ENCODE measurements around the gene CLASP1.
"Not testable (repeated sequence)": the region's sequence is repeated elsewhere in the genome, so short reads cannot be mapped to it uniquely, and the experiment has no call there.

CLASP1 gene

DNA sequence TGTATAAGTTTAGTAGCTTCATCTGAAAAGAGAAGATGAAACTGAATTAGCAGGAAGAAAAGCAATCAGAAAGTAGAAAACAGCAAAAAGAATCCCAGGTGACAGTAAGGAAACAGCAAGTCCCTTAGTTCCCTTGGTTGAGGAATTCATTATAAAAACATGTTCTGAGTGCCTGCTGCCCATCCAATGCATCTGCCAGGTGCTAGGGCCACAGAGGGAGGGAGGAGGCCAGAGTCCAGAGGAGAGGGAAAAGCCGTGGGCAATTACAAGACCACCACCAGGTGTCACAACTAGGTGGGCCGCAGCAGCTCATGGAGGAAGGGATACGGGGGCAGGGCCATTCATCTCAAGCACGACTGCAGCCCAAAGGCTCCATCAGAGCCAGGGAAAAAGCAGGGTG is 308.3 kb downstream of the CLASP1 start:
- DNase-seq = no peak

DNA sequence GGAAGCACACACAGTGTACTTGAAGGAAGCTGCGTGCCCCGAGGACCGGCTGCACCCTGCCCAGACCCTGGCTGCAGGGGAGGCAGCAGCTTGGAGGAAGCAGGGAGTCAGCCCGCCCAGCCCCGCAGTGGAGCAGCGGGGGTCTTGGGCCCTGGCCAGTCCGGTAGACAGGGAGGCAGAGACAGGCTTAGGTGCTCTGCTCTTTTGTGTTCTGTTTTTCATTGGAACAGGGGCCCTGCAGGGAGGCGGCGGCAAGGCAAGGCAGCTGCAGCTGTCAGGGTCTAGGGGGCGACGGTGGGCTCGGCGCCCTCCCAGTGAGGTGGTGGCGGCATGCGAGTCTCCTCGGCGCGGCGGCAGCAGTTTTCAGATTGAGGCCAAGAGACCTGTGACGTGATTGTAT is 311.0 kb downstream of the CLASP1 start:
- no peak for DNase-seq

DNA sequence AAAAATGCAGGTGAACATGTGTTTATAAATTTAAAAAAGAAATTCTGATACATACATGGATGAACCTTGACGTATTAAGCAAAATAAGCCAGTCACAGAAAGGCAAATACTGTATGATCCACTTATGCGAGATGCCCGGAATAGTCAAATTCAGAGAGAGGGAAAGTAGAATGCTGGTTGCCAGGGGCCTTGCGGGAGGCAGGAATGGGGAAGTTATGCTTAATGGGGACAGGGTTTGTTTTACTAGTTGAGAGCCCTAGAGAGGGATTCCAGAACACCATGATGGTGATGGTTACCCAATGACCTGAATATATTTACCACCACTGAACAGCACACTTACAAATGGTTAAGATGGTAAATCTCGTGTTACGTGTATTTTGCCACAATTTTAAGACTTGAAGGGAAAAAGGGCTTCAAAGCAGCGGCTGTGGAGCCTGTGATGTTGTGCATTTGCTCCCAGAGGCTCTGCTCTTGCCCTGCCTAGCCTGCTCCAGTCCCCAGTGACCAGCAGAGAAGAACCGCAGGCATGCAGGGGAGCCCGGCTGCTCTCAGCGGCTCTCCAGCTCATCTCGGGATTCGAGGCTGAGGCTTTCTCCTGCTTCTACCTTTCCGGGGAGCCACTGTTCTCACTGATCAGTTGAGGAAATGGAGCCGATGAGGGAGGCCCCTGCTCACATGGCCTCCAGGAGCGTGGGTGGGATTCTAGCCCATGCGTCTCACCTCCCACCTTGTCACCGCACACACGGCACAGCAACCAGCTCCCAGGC is 312.6 kb downstream of the CLASP1 start:
- no peak for DNase-seq

DNA sequence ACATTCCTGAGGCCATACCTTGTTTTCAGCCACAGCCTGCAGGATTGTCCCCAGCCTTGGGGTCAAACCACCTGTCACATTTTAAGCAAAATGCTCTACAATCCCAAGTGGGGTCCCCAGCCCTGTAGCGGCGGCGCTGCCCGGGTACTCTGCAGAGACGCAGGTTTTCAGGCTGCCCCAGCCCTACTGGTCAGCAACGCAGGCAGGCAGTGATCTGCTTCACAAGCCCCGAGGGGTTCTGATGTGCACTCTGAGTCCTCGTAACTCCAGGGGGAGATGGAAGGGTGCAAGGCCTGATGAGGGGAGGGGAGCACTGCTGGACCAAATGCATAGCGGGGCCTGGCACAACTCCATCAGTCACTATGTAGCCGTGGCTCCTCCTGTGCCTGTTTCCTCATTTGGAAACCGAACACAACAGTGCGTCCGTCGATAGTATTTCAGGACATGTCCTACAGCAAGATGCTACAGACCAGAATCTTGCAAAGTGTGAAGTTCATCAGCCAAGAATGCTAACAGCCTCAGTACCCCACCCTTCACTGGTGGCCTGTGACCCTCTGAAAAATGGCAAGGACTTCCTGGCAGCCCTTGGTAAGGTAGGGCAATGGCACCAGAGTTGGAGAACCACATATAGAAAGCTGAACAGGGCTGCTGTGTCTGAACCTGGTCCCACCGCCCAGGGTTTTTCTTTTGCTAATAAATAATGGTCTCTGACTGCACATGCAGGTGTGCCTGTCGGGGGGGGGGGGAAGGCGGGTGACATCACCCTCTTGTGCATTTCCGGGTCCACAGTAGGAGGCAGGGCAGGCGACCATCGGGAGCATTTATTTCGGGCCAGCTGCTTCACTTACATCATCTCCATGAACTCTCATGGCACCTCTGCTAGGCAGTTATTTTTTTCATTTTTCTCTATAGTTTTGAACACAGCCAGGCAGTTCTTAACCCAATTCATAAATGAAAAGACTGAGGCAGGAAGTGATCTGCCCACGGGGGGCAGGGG is 313.7 kb downstream of the CLASP1 start:
- DNase-seq = peak; percentile 15

DNA sequence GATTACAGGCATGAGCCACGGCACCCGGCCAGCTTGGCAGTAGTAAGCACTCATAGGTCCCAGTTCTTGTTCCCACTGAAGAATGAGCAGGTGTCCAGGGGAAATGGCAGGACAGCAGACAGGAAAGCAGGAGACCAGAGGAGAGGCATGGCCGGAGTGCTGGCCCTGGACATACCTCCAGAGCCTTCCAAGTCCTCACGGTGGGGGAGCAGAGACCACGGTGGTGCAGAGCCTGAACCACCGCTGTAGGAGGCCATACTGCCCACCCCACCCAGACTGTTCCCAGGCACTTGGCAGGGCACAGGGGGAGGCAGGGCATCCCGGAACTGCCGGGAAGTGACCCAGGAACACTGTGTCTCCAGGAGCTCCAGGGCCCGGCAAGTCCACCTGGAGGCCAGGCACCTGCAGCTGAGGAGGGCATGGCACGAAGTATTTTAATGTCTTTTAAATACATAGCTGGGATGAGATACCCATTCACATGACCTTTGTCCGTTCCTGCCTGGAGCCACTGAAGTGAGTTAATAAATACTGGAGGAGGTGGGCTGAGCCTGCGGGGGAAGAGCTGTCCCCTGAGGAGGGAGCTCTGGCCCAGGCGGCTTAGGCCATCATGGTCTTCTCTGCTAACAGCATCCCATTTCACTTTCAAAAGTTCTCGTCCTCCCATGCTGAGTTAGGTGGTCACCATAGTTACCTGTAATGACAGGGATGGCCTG is 314.5 kb downstream of the CLASP1 start:
- DNase-seq = no peak

DNA sequence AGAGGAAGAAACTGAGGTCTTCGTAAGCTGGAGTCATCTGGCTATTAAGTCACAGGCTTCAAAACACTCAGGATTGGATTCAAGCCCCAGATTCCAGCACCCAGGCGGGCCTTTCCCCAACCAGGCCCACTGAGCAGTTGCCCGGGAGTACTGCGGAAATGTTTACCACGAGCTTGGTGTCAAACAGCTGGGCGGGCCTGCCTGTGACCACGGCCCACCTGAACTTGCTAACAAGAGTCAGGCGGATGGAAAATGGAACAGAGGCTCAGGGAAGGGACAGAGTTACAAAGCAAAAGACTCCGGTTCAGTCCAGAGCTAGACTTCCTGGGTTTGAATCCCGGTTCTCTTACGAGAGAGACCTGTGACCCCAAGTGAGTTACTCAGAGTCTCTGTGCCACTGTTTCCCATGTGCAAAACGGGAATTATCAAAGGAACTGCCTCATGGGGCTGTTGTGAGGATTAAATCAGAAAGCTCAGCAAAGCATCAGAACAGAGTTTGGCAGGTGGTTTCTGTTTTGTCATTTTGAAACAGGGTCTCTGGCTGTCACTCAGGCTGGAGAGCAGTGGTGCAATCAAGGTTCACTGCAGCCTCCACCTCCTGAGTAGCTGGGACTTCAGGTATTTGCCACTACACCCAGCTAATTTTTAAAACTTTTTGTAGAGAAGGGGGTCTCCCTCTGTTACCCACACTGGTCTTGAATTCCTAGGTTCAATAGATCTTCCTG is 315.3 kb downstream of the CLASP1 start:
- DNase-seq = no peak

DNA sequence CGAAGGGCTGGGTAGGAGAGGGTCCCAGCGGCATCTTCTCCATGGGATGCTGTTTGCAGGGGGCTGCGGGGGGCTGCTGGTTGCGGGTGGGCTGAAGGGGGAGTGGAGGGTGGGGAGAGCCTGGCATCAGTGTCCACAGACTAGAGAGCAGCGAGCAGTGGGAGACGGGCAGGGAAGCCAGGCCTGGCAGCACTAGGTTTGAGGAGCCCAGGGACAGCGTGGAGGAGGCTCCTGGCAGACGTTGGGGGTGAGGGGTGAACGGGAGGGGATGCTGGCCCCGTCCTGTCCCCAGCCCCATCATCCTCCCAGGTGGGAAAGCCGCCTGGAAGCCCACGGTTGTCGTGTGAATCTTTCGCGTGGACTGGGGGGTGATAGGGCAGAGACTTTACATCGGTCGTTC is 316.0 kb downstream of the CLASP1 start:
- DNase-seq = no peak

DNA sequence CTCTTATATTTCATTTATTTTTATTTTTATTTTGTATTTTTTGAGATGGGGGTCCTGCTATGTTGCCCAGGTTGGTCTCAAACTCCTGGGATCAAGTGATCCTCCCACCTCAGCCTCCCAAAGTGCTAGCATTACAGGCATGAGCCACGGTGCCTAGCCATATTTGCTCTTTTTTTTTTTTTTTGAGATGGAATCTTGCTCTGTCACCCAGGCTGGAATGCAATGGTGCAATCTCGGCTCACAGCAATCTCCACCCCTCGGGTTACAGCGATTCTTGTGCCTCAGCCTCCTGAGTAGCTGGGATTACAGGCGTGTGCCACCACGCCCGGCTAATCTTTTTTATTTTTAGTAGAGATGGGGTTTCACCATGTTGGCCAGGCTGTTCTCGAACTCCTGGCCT is 317.9 kb downstream of the CLASP1 start:
- DNase-seq = not testable (repeated sequence)

DNA sequence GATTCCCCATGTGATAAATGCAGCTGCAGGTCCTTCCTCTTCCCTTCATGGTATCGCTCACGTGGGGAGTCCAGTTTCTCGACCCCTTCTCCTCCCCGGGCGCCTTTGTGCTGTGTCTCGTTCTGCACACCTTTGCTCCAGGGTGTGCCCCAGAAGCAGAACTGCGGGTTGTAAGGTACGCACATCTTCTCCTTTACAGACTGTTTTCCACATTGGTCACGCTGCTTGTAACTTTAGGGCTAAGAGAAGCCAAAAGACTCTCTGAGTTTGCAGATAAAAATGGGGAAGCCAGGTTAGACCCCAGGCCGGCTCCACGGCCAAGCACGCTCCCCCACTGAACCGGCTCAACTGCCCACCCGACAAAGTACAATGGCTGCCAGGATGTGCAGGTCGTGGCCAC is 318.3 kb downstream of the CLASP1 start:
- DNase-seq = no peak

DNA sequence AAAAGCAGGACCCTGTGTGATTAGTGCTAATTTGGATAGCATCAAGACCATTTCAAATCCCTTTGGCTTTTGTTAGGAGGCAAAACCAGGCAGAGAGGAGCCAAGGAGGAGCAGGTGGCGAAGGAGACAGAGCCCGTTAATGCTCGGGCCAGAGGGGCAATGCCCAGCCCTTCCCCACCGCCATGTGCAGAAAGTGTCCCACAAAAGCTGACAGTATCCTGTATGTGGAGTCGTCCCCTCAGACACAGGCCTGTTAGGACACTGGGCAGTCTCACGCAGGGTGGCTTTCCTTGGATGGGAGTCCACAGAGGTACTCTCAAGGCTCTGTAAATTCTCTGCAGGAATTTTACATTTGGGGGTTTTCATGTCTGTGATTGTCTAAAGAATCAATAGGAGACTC is 319.5 kb downstream of the CLASP1 start:
- DNase-seq = no peak

DNA sequence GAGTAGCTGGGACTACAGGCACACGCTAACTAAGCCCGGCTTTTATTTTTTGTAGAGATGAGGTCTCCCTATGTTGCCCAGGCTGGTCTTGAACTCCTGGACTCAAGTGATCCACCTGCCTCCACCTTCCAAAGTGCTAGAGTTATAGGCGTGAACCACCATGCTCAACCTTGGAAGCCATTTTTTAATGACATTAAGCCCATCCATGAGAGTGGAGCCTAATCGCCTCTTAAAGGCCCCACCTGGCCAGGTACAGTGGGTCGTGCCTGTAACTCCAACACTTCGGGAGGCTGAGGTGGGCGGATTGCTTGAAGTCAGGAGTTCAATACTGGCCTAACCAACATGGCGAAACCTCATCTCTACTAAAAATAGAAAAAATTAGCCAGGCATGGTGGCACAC is 322.6 kb downstream of the CLASP1 start:
- no peak for DNase-seq

DNA sequence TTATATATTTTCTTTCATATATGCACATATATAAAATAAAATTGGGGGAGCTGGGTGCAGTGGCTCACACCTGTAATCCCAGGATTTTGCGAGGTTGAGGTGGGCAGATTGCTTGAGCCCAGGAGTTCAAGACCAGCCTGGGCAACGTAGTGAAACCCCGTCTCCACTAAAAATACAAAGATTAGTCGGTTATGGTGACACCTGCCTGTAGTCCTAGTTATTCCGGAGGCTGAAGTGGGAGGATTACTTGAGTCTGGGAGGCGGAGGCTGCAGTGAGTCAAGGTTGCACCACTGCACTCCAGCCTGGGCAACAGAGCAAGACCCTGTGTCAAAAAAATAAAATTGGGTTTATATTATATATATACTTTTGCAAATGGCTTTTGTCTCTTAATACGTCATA is 324.7 kb downstream of the CLASP1 start:
- DNase-seq = no peak

DNA sequence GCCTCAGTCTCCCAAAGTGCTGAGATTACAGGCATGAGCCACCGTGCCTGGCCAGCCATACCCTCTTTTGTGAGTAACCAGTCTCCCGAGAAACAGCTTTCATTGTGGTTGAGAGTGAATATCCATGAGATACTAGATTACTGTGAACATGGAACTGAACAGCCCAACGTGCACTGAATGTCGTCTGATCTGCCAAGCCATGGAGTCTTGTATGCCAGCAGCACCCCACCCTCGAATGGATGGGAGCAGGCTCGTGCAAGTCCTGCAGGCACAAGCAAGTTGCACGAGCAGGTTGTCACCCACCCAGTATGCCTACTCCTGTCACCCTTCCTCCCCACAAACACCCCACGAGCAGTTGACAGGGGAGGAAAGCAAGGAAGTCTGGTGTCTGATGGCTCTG is 327.8 kb downstream of the CLASP1 start:
- DNase-seq = no peak

DNA sequence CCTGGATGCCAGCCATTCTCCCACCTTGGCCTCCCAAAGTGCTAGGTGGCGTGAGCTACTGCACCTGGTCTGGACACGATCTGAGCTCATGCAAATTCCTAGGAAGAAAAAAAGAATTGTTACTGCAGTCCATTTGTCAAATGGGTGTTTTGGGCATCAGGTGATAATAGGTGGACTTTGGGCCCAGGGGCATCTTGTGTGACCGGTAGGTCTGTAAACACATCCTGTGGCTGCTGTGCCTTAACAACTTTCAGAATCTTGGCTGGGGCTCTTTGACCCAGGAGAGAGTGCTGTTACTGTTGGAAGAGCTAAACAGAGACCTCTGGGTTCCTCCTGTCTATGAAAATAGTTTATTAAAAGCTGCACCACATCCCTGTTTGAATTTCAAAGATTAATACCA is 329.3 kb downstream of the CLASP1 start:
- no peak for DNase-seq

DNA sequence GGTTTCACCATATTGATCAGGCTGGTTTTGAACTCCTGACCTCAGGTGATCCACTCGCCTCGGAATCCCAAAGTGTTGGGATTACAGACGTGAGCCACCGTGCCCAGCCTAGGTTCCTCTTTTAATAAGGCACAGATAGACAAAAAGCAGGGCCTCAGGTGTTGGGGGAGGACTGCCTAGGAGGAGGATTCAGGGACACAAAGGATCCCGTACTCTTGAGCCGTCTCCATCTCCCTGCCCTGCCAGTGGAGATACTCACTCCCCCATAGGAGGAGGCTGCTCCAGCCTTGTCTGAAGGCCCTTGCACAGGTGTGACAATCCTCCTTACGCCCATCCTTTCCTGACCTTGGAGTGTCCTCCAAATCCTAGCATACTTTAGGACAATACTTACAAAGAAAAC is 332.3 kb downstream of the CLASP1 start:
- no peak for DNase-seq

DNA sequence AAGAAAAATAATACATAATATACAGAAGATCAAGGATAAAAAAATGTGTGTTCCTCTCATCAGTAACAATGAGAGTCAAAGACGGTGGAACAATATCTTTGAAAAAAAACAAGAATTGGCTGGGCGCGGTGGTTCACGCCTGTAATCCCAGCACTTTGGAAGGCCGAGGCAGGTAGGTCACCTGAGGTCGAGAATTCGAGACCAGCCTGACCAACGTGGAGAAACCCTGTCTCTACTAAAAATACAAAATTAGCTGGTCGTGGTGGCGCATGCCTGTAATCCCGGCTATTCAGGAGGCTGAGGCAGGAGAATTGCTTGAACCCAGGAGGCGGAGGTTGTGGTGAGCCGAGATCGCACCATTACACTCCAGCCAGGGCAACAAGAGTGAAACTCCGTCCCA is 335.6 kb downstream of the CLASP1 start:
- DNase-seq = not testable (repeated sequence)

DNA sequence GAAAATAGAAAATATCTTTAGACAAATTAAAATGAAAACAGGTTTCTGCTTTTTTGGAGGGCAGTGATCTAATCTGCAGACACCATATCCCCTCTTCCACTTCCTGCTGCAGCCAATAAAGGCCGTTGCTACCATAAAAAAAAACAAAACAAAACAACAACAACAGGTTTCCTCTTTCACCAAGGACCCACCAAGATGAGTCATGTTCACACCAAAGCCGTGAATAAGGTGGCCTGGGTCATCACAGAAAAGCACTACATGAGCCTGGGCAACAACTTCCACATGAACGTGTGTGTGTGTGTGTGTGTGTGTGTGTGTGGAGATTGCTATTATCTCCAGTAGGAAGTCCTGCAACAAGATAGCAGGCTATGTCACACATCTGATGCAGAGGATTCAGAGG is 339.5 kb downstream of the CLASP1 start:
- no peak for DNase-seq

DNA sequence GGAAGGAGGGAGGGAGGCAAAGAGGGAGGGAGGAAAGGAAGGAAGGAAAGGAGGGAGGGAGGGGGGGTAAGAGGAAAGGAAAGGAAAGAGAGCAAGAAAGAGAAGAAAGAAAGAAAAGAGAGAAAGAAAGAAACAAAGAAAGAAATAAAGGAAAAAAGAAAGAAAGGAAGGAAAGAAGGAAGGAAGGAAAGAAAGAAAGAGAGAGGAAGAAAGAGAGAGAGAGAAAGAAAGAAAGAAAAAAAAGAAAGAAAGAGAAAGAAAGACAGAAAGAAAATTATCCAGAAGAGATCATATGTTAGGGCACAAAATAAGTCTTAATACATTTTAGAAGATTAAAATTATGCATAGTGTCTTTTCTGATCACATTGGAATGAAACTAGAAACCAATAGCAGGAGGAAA is 339.9 kb downstream of the CLASP1 start:
- no peak for DNase-seq

DNA sequence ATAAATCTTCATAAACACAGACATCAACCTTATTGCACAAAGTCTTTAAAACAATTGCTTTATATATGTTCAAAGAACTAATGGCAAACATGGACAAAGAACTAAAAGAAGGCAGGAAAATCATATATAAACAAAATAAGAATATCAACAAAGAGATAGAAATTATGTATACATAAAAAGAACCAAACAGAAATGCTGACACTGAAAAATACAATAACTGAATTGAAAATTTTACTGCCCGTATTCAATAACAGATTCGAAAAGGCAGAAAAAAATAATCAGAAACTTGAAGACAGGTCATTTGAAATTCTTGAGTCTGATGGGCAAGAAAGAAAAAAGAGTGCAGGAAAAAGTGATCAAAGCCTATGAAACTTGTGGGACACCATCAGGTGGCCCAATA is 342.2 kb downstream of the CLASP1 start:
- DNase-seq = no peak

DNA sequence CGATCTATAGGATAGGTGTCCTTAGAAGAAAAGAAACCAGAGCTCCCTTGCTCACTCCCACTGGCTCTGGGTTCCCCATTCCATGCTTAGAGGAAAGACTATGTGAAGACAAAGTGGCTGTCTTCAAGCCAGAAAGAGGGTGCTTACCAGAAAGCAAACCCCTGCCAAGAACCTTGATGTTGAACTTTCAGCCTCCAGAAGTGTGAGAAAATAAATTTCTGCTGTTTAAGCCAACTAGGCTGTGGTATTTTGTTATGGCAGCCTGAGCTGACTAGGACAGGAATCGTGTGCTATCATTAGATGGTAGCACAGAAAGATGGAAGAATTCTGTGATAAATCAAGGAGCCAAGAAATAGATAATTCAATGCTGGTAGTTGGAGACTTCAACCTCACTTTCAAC is 344.3 kb downstream of the CLASP1 start:
- DNase-seq = no peak

DNA sequence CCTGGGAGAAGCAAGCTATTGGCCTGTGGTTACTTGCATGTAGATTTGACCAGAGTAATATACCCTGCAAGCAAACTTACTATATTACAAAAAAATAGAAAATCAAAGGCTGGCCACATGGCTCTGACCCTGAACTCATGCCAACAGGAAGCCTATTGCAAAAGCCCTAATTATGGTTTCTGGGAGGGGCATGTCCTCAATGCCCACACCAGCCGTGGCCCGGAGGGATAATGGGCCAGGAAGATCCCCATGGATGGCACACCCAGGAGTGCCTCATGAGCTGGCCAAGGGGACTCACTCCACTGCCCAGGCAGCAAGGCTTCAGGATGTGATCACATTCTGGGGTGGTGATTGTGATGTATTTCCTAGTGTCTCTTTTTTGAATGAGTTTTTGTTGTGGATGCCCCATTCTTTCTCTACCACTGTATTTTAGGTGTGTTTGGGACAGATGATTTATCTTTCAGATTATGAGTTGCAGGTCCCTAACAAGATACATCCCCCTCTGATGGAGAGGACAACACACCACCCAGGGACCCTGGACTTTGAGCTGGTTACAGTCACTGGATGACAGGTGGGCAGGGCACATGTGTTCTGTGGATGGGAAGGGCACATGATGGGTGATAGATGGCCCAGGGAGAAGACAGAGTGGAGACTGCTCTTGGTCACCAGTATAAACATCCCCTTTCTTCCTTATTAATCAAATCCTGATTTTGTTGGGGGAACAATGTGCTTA is 345.6 kb downstream of the CLASP1 start:
- no peak for DNase-seq

DNA sequence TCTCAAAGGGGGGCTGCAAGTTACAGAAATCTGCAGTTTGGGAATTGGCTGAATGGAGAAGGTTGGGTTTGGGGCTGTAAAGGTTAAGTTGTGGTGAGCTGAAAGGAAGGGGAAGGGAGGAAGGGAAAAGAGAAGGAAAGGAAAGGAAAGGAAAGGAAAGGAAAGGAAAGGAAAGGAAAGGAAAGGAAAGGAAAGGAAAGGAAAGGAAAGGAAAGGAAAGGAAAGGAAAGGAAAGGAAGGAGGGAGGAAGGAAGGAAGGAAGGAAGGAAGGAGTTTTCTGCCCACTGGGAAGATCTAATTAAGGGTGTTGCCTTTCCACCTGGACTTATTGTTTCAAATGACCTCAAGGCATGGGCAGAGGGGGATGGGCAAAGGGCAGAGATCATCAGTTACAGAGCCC is 348.1 kb downstream of the CLASP1 start:
- DNase-seq = not testable (repeated sequence)
